DMS 273 treated with DMSO at 0.1 percent for 48 hours (cell line): ENCODE data around the gene DSG4.

Experiments used
- DNase-seq: peaks from one replicate; lab custom pipeline; 2025; lab: John Stamatoyannopoulos, UW

DSG4 gene

GRCh38 chr18:31446854-31447253 lies 70.3 kb downstream of the DSG4 start:
- DNase-seq = no peak

GRCh38 chr18:31447530-31448191 lies 71.1 kb downstream of the DSG4 start, which contains the start of gene DSG3:
Gene DSG3 (plus strand): TSS chr18:31447741. CDS start chr18:31447878, 137 bp downstream.
- DNase-seq = no peak

- no peak for DNase-seq
These were observed 73.8 kb downstream of the DSG4 start for GRCh38 chr18:31450409-31450808.

- DNase-seq = no peak
These were observed 75.0 kb downstream of the DSG4 start for GRCh38 chr18:31451625-31452024.

- DNase-seq = no peak
These were observed 77.6 kb downstream of the DSG4 start for GRCh38 chr18:31454066-31454708.
